Right lobe of liver (tissue), 4 donors: ENCODE data around the gene C1QTNF2.

Source experiments
- CTCF ChIP-seq, 4 donors: fragments of 200-600 bp in 3 of 4; fragments of 450-650 bp in 1 of 4; IDR thresholded peaks; one replicate each; pipeline versions ENCODE4 v1.5.1 to v1.8.0; 2016 to 2022; ENCODE audit warnings: antibody characterized with exemption in 4 of 4, mild to moderate bottlenecking in 2 of 4
- POLR2A ChIP-seq: fragments of 450-650 bp; IDR thresholded peaks from one replicate; pipeline ENCODE4 v1.6.1; 2017; ENCODE audit warnings: antibody characterized with exemption, mild to moderate bottlenecking
- donor health status: DM: no; HTN: no; CAD: no.
- donor health status: DM: no; HTN: no; CAD: no.
- donor health status: DM: no; HTN: yes; CAD: no.

DNA sequence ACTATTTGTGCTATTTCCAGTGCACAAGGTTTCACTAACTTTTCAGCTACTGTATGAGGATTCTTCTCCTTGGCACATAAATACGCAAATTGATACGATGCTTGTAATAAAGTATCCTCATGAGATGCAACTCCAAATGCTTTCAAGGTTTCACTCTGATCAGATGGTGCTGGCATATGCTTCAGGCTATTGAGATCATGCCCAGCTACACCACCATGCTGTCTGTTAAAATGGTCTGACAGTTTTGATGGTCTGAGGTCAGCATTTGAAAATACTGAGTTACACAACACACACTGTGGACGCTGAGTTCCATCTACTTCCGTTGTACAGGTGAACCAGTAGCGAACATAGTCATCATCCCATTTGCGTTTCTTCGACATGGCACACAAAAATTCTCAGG, 24.7 kb upstream of the C1QTNF2 start:
- TF ChIP-seq CTCF (IDR thresholded peaks at IDR 0.05) (no peak), POLR2A (no peak)
